ENCODE measurements around the gene KIF3A. TPM values are rescaled to one million over a fixed set of nuclear protein-coding genes. Genes with fewer than 3 reads are reported as not detected.

The KIF3A gene
- total and polyA plus RNA-seq, 2 of the 8 experiments (the other 6 are each of a cell fraction or from before 2014, with no cell fraction given): 3.1 to 13.1 TPM

GRCh38 chr5:132665574-132666080 is 71.7 kb downstream of the KIF3A start:
- Histone ChIP-seq H4K91ac (replicated peaks; ENCODE audit: insufficient read length, low read length) (no peak overlapping the region), H2BK15ac (ENCODE audit: low read length) (no peak overlapping the region), H3K56ac (replicated peaks; ENCODE audit: insufficient read length, low read depth, low read length) (no peak overlapping the region), H3K23ac (ENCODE audit: insufficient read length) (no peak overlapping the region), H3K9me3 (ENCODE audit: insufficient read depth in 2 of 2, low read depth in 1 of 2, low read length in 1 of 2) (no peaks in the 10 kb centered on the region), H3K79me1 (ENCODE audit: low read depth, low read length) (no peaks in the 10 kb centered on the region), H3K18ac (ENCODE audit: extremely low read depth, low read length) (no peak overlapping the region), H2AFZ (ENCODE audit: low read length) (no peak overlapping the region), H3K14ac (ENCODE audit: insufficient read length) (no peak overlapping the region), H3K23me2 (ENCODE audit: low read depth, low read length) (no peaks in the 10 kb centered on the region), H3K4ac (replicated peaks; ENCODE audit: insufficient read length, low read depth, low read length) (no peak overlapping the region), H3K79me2 (ENCODE audit: control insufficient read depth in 1 of 2, insufficient read depth in 2 of 2, low read length in 2 of 2) (no peaks in the 10 kb centered on the region), H2BK12ac (ENCODE audit: low read depth, low read length) (no peak overlapping the region), H2AK5ac (ENCODE audit: low read depth, low read length) (no peak overlapping the region), H4K8ac (ENCODE audit: extremely low read depth, insufficient read depth, low read length) (no peak overlapping the region), H3K36me3 (ENCODE audit: control insufficient read depth in 2 of 4, insufficient read depth in 4 of 4, low read length in 3 of 4) (no peaks in the 10 kb centered on the region), H3K4me1 (replicated peaks in 1 of 4; ENCODE audit: control insufficient read depth in 3 of 4, insufficient read depth in 4 of 4, low read length in 3 of 4) (peaks cover 0 to 3% (median 0%) of the 10 kb centered on the region in 4 experiments; a peak in 1 of 7 replicates), H3K4me3 (ENCODE audit: extremely low read depth in 1 of 4, insufficient read depth in 2 of 4, low read depth in 3 of 4, low read length in 4 of 4) (no peak overlapping the region), H3K27ac (ENCODE audit: low read depth, low read length) (no peak overlapping the region), H4K5ac (ENCODE audit: insufficient read length, low read depth, low read length) (no peak overlapping the region), H3K27me3 (replicated peaks in 1 of 4; ENCODE audit: control insufficient read depth in 3 of 4, extremely low read depth in 1 of 4, insufficient read depth in 3 of 4, low read length in 3 of 4) (no peaks in the 10 kb centered on the region; a peak in 1 of 7 replicates), H2BK20ac (ENCODE audit: low read length) (no peak overlapping the region), H2BK120ac (replicated peaks; ENCODE audit: low read depth, low read length) (no peak overlapping the region), H2BK5ac (ENCODE audit: low read depth, low read length) (no peak overlapping the region), H3K4me2 (ENCODE audit: insufficient read depth in 1 of 2, low read depth in 2 of 2, low read length in 2 of 2) (no peak overlapping the region), H4K20me1 (replicated peaks in 1 of 2; ENCODE audit: control insufficient read depth in 1 of 2, insufficient read depth in 2 of 2, low read length in 2 of 2) (no peaks in the 10 kb centered on the region), H3K9ac (replicated peaks in 1 of 4; ENCODE audit: extremely low read depth in 1 of 4, low read depth in 3 of 4, low read length in 3 of 4) (no peak overlapping the region)
- 85% methylated on average over 21 of the region's 21 CpGs; no CpG with 5 or more reads in 1 of the 2 experiments for WGBS, 2 experiments (ENCODE audit: extremely low coverage in 1 of 2, insufficient coverage in 1 of 2, insufficient read length in 1 of 2, insufficient replicate concordance in 2 of 2, low coverage in 1 of 2, low lambda C conversion rate in 2 of 2, missing lambda C conversion rate in 1 of 2)
- CTCF ChIA-PET (ENCODE audit: partially characterized antibody): interaction anchor here (0.7 to 2.2 kb wide), 3 partner anchors 9 to 95 kb away, joined by 3 to 8 read pairs (median 3); no protein-coding TSS in a partner anchor
- POLR2A ChIA-PET (ENCODE audit: partially characterized antibody): interaction anchor here (0.5 kb wide), 1 partner anchor 107 kb away, joined by 3 read pairs; no protein-coding TSS in a partner anchor
- DNase-seq (ENCODE audit: low read depth in 1 of 2, low spot score in 2 of 2) (no peak), FAIRE-seq (no peak)
- no peak for TF ChIP-seq SP4 (IDR thresholded peaks at IDR 0.05; ENCODE audit: low read length)
- no peak for TF ChIP-seq NRF1 (IDR thresholded peaks at IDR 0.05; ENCODE audit: low read depth, low read length)
- TF ChIP-seq SAP30 (IDR thresholded peaks at IDR 0.05; ENCODE audit: insufficient read depth, insufficient replicate concordance, low read length): no peak
- TF ChIP-seq BCL11A (IDR thresholded peaks at IDR 0.05; ENCODE audit: low read depth in 2 of 2, low read length in 2 of 2): no peak
- TF ChIP-seq GTF2F1 (IDR thresholded peaks at IDR 0.05; ENCODE audit: borderline replicate concordance, low read depth, low read length): no peak
- no peak for TF ChIP-seq RFX5 (IDR thresholded peaks at IDR 0.05; ENCODE audit: borderline replicate concordance, low read depth, low read length)
- TF ChIP-seq, protein P1, sequence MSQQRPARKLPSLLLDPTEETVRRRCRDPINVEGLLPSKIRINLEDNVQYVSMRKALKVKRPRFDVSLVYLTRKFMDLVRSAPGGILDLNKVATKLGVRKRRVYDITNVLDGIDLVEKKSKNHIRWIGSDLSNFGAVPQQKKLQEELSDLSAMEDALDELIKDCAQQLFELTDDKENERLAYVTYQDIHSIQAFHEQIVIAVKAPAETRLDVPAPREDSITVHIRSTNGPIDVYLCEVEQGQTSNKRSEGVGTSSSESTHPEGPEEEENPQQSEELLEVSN (IDR thresholded peaks at IDR 0.05): no peak
- no peak for TF ChIP-seq SP2 (IDR thresholded peaks at IDR 0.05; ENCODE audit: low read length)
- TF ChIP-seq FOSL1 (IDR thresholded peaks at IDR 0.05; ENCODE audit: insufficient read depth, low read depth, low read length): no peak
